T-helper 1 cell treated with Interleukin-12 subunit alpha and Interleukin-12 subunit beta and Interleukin-4 antibody, amounts not matched to agents 30 μg/mL and 1 μg/mL, for 36 hours (primary cell): ENCODE data around the gene MYO18A.

ENCODE experiments used
- H3K27ac Mint-ChIP-seq: one replicate; pipeline ENCODE4 v1.8.0; 2021; ENCODE audit warnings: mild to moderate bottlenecking, mixed read lengths
- H3K27me3 Mint-ChIP-seq: one replicate; pipeline ENCODE4 v1.8.0; 2021; ENCODE audit warnings: low read depth, mixed read lengths
- H3K36me3 Mint-ChIP-seq: one replicate; pipeline ENCODE4 v1.8.0; 2021; ENCODE audit warnings: low read depth, mixed read lengths
- H3K4me1 Mint-ChIP-seq: one replicate; pipeline ENCODE4 v1.8.0; 2021; ENCODE audit warnings: low read depth, mixed read lengths
- H3K4me3 Mint-ChIP-seq: one replicate; pipeline ENCODE4 v1.8.0; 2021; ENCODE audit warnings: mild to moderate bottlenecking, moderate library complexity, mixed read lengths
- H3K9me3 Mint-ChIP-seq: one replicate; pipeline ENCODE4 v1.8.0; 2021; ENCODE audit warnings: mixed read lengths

The MYO18A gene

DNA sequence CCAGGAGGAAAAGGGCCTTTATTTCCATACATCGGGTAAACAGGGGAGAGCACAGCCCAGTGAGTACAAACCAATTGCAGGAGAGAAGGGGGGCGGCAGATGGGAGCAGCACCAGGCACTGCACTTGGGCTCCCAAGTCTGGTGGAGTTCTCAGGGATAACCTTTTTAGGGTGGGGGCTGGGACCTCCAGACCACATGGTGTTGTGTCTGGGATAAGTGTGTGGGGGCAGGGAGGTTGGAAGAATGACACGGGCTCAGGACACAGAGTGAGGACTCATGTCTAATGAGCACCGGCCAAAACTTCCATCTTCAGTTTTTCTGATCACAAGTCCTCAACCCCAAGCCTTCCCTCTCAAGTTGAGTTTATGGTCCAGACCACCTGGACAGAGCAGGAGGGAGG is 106.7 kb downstream of the MYO18A start:
- H3K4me3 Mint-ChIP-seq, result no peak overlapping the region
- no peaks in the 10 kb centered on the region for H3K4me1 Mint-ChIP-seq
- H3K27me3 Mint-ChIP-seq, result no peaks in the 10 kb centered on the region
- H3K36me3 Mint-ChIP-seq, result peaks cover 4% of the 10 kb centered on the region
- no peaks in the 10 kb centered on the region for H3K9me3 Mint-ChIP-seq
- H3K27ac Mint-ChIP-seq, result no peak overlapping the region

DNA sequence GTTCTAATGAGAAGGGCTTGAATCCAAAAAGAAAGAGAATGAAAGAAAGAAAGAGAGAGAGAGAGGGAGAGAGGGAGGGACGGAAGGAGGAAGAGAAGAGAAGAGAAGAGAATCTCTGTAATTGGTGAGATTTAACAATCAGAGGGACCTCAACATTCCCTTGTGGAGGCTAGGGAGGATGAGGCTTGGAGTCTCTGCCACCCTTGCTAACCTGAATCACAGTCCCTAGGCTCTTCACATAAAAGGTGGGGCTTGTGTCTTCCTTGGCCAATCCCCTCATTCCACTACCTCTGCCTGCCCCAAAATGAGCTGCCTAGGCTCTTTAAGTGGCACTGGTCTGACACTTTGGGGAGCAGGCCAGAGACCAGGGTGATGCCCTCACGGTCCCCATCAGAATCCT is 107.2 kb downstream of the MYO18A start:
- Mint-ChIP-seq H3K4me3 (no peak overlapping the region), H3K4me1 (no peaks in the 10 kb centered on the region), H3K27ac (no peak overlapping the region), H3K36me3 (peaks cover 4% of the 10 kb centered on the region), H3K9me3 (no peaks in the 10 kb centered on the region), H3K27me3 (no peaks in the 10 kb centered on the region)

DNA sequence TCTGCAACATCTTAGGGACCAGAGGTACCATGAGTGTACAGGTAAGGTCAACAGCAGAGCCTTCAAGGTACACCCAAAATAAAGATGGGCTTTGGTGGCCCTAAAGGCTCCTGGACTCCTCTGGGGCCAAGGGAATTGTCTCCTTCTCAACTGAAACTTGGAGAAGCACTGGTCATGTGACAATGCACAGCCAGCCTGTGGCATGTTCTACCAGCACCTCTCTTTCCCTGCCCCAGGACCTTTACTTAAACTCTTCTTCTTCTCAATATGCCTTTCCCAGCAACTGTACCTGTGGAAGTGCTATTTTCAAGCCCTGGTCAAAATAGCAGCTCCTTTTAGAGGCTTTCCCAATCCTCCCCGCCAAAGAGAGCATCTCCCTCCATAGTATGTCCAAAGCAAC is 108.9 kb downstream of the MYO18A start:
- no peaks in the 10 kb centered on the region for H3K27me3 Mint-ChIP-seq
- H3K9me3 Mint-ChIP-seq, result no peaks in the 10 kb centered on the region
- H3K27ac Mint-ChIP-seq, result no peak overlapping the region
- no peaks in the 10 kb centered on the region for H3K36me3 Mint-ChIP-seq
- no peak overlapping the region for H3K4me3 Mint-ChIP-seq
- no peaks in the 10 kb centered on the region for H3K4me1 Mint-ChIP-seq

DNA sequence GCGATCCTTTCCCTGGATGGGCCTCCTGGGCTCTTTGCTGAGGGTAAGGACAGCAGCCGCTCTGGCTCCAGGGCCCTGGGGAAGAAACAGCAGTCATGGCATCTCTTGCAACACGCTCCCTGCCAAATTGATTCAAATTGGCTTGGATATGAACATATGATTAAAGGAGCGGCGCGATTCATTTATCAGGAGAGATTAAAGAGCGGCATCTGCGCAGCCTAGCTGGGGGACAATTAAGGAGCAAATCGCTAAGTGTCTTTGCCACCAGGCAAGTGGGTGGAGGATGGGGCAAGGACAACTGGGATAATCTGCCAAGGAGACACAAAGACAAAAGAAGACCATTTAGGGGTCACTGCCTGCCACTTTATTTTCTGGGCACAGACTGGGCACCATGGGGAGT is 109.4 kb downstream of the MYO18A start:
- Mint-ChIP-seq H3K4me3 (no peak overlapping the region), H3K27me3 (no peaks in the 10 kb centered on the region), H3K9me3 (no peaks in the 10 kb centered on the region), H3K4me1 (no peaks in the 10 kb centered on the region), H3K27ac (no peak overlapping the region), H3K36me3 (no peaks in the 10 kb centered on the region)

DNA sequence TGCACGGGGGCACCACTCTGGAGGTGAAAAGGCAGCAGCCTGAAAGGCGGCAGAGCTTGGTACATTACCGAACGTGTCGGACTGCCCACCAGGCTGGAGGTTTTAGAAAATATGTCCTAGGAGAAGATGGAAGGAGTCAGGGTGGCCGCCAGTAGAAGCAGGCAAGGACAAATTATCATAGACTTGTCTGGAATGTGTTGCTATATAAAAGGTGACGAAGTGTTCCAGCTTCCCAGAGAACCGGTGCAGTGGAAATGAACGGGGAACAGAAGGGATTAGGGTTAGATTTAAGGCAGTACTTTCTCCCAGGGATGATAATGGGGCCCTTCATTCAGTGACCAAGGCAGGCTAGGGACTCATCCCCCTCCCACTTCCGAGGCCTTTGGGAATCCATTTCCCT is 109.9 kb downstream of the MYO18A start:
- Mint-ChIP-seq H3K4me3 (no peak overlapping the region), H3K27me3 (no peaks in the 10 kb centered on the region), H3K36me3 (no peaks in the 10 kb centered on the region), H3K4me1 (no peaks in the 10 kb centered on the region), H3K9me3 (no peaks in the 10 kb centered on the region), H3K27ac (no peak overlapping the region)

DNA sequence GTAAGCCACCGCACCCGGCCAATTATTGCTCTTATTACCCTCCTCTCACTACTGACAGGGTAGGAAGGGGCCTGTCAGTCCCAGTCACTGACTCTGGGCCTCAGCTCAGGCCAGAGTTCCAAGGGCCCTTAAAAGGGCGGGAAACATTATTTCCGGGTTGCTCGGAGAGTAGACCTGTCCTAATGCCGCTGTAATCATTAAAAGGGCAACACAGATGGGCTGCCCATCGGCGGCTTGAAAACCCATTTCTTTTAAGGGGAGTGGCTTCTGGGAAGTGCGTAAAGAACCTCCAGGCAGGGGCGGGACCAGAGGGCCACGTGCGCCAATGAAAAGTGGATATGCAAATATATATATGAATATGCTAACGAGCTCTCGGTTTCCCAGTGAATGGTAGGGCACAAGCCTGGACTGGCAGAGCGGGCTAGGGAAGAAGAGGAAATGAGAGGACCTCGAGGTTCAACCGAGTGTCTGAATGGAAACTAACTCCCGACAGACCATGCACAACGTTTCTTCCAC is 110.6 kb downstream of the MYO18A start:
- Mint-ChIP-seq H3K36me3 (no peaks in the 10 kb centered on the region), H3K27ac (no peak overlapping the region), H3K9me3 (no peaks in the 10 kb centered on the region), H3K4me3 (no peak overlapping the region), H3K4me1 (no peaks in the 10 kb centered on the region), H3K27me3 (no peaks in the 10 kb centered on the region)

DNA sequence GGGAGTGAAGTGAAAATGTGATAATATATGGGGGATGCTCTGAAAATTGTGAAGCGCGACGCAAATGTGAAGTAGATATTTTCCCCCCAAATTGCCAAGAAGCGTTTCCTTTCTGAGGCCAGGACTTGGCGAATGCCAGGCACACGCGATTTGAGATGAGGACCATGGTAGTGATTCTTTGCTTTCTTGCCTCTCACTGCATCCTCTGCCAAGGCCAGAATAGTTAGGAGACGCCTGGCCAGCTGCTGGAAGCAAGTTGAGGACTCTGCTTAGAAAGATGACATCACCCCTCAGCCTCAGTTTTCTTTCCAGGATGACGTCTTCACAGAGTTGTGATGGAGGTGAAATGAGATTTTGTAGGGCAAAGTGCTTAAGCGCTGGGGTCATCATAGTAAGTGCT is 111.4 kb downstream of the MYO18A start:
- no peaks in the 10 kb centered on the region for H3K36me3 Mint-ChIP-seq
- H3K27ac Mint-ChIP-seq, result no peak overlapping the region
- H3K27me3 Mint-ChIP-seq, result no peaks in the 10 kb centered on the region
- H3K4me3 Mint-ChIP-seq, result no peak overlapping the region
- no peaks in the 10 kb centered on the region for H3K4me1 Mint-ChIP-seq
- no peaks in the 10 kb centered on the region for H3K9me3 Mint-ChIP-seq

DNA sequence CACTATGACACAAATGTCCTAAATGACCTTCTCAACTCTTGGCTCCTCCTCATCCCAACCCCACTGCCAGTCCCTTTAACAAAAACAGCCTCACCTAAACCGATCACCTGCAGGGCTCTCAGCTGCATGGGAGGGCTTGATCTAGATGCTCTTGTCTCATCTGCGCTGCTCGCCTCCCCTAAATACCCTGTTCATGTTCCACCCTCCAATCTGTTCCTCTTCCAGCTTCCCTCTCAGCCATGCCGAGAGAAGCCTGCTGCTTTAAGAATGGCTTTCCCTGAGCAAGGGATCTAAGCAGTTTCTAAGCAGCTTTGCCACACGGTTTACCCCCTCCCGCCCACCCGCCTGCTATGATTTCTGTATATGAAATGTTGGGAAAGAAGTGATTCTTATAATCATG is 113.6 kb downstream of the MYO18A start:
- no peaks in the 10 kb centered on the region for H3K9me3 Mint-ChIP-seq
- H3K4me3 Mint-ChIP-seq, result no peak overlapping the region
- H3K27me3 Mint-ChIP-seq, result no peaks in the 10 kb centered on the region
- no peak overlapping the region for H3K27ac Mint-ChIP-seq
- H3K36me3 Mint-ChIP-seq, result no peaks in the 10 kb centered on the region
- H3K4me1 Mint-ChIP-seq, result no peaks in the 10 kb centered on the region

DNA sequence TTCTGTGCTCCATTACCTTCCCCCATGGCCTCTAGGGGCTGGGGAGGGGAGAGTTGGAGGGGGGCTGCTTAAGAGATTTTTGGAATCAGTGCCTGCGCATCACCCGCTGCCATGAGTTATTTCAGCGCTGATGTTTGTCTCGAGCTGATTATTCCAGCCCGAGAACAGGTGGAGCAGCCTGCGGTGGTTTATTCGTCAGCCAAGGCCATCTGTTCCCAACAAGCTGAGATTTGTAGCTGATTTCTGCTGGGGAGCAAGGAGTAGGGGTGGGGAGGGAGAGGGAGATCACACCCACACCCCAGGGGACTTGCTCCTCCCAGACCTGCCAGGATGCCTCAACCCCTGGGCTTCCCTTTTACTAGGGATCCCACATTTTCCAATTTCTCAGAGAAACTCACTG is 114.2 kb downstream of the MYO18A start:
- H3K27ac Mint-ChIP-seq, result no peak overlapping the region
- H3K4me1 Mint-ChIP-seq, result no peaks in the 10 kb centered on the region

DNA sequence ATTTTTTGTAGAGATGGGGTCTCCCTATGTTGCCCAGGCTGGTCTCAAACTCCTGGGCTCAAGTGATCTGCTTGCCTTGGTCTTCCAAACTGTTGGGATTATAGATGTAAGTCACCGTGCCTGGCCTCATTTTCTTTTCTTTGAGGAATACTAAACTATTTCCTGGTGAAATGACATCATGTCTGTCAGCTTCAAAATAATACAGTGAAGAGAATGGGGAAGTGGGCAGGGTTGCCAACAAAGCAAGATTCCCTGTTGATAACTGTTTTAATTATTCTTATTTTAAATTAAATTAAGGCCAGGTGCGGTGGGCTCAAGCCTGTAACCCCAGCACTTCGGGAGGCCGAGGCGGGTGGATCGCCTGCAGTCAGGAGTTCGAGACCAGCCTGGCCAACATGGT is 116.2 kb downstream of the MYO18A start:
- no peaks in the 10 kb centered on the region for H3K4me1 Mint-ChIP-seq
- H3K36me3 Mint-ChIP-seq, result no peaks in the 10 kb centered on the region
- H3K4me3 Mint-ChIP-seq, result no peak overlapping the region
- H3K27ac Mint-ChIP-seq, result no peak overlapping the region
- no peaks in the 10 kb centered on the region for H3K27me3 Mint-ChIP-seq
- H3K9me3 Mint-ChIP-seq, result no peaks in the 10 kb centered on the region

More for the DNA sequence above, 114.2 kb downstream of the MYO18A start:
- no peaks in the 10 kb centered on the region for H3K27me3 Mint-ChIP-seq
- H3K4me3 Mint-ChIP-seq, result no peak overlapping the region
- H3K9me3 Mint-ChIP-seq, result no peaks in the 10 kb centered on the region
- H3K36me3 Mint-ChIP-seq, result no peaks in the 10 kb centered on the region

DNA sequence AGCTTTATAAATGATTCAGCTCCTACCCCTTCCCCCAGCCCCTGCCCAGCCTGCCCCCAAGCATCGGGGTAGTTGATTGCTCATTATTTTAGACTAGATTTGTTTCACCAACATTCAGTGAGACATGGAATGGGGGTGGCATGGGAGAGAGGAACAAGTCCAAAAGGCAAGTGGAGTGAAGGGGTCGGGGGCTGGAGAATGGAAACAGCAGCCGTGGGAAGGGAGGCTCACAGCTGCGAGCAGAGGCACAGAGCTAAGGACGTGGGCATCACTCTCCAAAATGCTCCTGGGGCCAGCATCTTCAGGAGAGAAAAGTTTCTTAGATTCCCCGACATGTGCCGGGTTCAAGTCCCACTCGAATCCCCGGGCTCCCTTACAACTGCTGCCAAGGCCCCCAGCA is 118.0 kb downstream of the MYO18A start:
- H3K36me3 Mint-ChIP-seq, result no peaks in the 10 kb centered on the region
- no peaks in the 10 kb centered on the region for H3K4me1 Mint-ChIP-seq
- no peak overlapping the region for H3K4me3 Mint-ChIP-seq
- no peaks in the 10 kb centered on the region for H3K27me3 Mint-ChIP-seq
- no peak overlapping the region for H3K27ac Mint-ChIP-seq
- H3K9me3 Mint-ChIP-seq, result no peaks in the 10 kb centered on the region

DNA sequence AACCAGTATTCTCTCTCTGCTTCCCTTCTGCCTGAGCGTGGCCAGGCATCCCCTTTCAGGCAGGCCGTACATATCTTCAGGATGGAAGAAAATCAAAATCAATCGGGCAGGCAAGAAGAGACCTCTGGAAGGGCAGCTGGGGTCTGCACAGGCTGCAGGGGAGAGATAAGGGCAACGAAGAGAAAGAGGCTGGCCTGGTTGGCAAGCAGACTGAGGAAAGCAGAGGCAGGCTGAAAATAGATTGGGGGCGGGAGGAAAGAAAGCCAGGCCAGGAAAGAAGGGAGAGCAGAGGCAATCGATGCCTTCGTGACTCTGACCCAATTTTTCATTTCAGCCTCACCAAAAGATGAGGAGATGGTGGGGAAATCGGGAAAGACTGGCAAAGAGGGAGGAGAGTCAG is 119.2 kb downstream of the MYO18A start:
- H3K4me3 Mint-ChIP-seq, result no peak overlapping the region
- no peaks in the 10 kb centered on the region for H3K27me3 Mint-ChIP-seq
- no peak overlapping the region for H3K27ac Mint-ChIP-seq
- no peaks in the 10 kb centered on the region for H3K9me3 Mint-ChIP-seq
- no peaks in the 10 kb centered on the region for H3K4me1 Mint-ChIP-seq
- no peaks in the 10 kb centered on the region for H3K36me3 Mint-ChIP-seq

DNA sequence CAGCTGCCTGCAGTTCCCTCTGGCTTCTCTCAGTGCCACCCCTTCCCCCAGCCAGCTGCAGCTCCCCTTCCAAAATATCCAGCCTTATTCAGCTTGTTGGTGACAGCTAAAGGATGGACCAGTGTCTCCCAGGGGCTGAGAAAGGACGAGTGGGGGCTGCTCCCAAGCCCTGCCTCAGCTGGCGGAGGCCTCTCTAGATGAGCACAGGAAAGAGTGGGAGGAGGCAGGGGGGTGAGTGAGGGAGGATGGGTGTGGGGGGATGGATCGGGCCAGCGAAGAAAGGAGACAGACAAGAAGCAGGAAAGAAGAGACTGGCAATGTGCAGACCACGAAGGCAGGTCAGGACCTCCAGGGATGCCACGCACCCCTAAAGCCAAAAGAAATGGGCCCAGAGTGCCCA is 119.7 kb downstream of the MYO18A start:
- Mint-ChIP-seq H3K27me3 (no peaks in the 10 kb centered on the region), H3K4me1 (no peaks in the 10 kb centered on the region), H3K36me3 (no peaks in the 10 kb centered on the region), H3K9me3 (no peaks in the 10 kb centered on the region), H3K4me3 (no peak overlapping the region), H3K27ac (no peak overlapping the region)

DNA sequence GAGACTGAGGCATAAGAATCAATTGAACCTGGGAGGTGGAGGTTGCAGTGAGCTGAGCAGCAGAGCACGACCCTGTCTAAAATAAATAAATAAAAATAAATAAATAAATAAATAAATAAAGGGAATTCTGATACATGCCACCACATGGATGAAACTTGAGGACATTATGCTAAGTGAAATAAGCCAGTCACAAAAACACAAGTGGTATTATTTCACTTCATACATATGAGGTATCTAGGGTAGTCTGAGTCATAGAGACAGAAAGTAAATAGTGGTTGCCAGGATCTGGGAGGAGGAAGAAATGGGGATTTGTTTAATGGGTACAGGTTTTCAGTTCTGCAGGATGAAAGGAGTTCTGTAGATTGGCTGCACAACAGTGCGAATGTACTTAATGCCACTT is 120.9 kb downstream of the MYO18A start:
- no peaks in the 10 kb centered on the region for H3K4me1 Mint-ChIP-seq
- no peaks in the 10 kb centered on the region for H3K36me3 Mint-ChIP-seq
- H3K4me3 Mint-ChIP-seq, result no peak overlapping the region
- H3K9me3 Mint-ChIP-seq, result no peaks in the 10 kb centered on the region
- H3K27me3 Mint-ChIP-seq, result no peaks in the 10 kb centered on the region
- H3K27ac Mint-ChIP-seq, result no peak overlapping the region

DNA sequence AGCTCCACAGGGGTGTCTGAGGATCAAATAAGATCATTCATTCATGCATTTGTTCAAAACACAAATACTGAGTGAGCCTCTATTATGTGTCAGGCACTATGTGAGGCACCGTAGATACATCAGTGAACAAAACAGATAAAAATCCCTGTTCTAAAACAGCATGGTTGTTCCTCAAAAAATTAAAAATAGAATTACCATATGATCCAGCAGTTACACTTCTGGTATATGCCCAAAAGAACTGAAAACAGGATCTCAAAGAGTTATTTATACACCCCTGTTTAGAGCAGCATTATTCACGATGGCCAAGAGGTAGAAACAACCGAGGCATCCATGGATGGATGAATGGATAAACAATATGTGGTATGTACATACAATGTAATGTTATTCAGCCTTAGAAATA is 121.8 kb downstream of the MYO18A start:
- Mint-ChIP-seq H3K27me3 (no peaks in the 10 kb centered on the region), H3K4me3 (no peak overlapping the region), H3K27ac (no peak overlapping the region), H3K36me3 (no peaks in the 10 kb centered on the region), H3K4me1 (no peaks in the 10 kb centered on the region), H3K9me3 (no peaks in the 10 kb centered on the region)

DNA sequence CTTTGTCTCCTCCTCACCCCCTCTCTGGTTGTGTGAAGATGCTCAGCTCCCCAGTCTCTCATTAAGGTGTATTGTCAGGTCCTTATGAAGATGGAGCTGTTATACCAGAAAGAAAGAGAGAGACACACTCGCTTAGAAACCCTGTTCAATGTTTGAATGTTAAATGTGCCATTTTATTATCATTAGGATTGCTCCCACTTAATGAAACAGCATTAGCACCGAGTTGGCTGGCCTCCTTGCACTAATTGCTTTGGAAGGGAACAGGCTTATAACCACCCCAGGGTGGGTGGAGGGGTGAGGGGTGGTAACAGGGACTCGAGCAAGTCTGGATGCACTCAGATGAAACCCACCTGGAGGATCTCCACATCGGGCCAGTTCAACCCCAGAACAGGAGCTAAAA is 122.8 kb downstream of the MYO18A start:
- H3K4me1 Mint-ChIP-seq, result no peaks in the 10 kb centered on the region
- H3K36me3 Mint-ChIP-seq, result no peaks in the 10 kb centered on the region
- no peaks in the 10 kb centered on the region for H3K27me3 Mint-ChIP-seq

More for the DNA sequence above, 122.8 kb downstream of the MYO18A start:
- Mint-ChIP-seq H3K27ac (no peak overlapping the region), H3K9me3 (no peaks in the 10 kb centered on the region), H3K4me3 (no peak overlapping the region)
